ENCODE data around the gene AHR. TPM values are rescaled to one million over a fixed set of nuclear protein-coding genes. Genes with fewer than 3 reads are reported as not detected.

The AHR gene
- total RNA-seq, 3 donors from 2014 or later = 103 to 349 (median 146) TPM

- no peak overlapping the region for H3K4me3 ChIP-seq
- no peak for TF ChIP-seq POLR2A (IDR thresholded peaks at IDR 0.05)
- TF ChIP-seq POLR2AphosphoS5 (IDR thresholded peaks at IDR 0.05) = no peak
- TF ChIP-seq CTCF (IDR thresholded peaks at IDR 0.05) = no peak
- no peak overlapping the region for H3K27ac ChIP-seq
- no peaks in the 10 kb centered on the region for H3K9me3 ChIP-seq
- intact Hi-C loops (cut with DNase I; ENCODE audit: low total_unique reads) = loop anchor here (10.0 kb wide), 1 partner anchor 308 kb away; no protein-coding TSS in a partner anchor
- no peaks in the 10 kb centered on the region for H3K27me3 ChIP-seq
- no peak for DNase-seq (ENCODE audit: low spot score in 2 of 2)
- H3K4me1 ChIP-seq = no peaks in the 10 kb centered on the region
- H3K36me3 ChIP-seq = peaks cover 3% of the 10 kb centered on the region
Observed at GRCh38 chr7:17292843-17293242, 5.6 kb upstream of the AHR start.

- no peak for DNase-seq (ENCODE audit: low spot score in 2 of 2)
- Histone ChIP-seq H3K27ac (no peak overlapping the region), H3K9me3 (no peaks in the 10 kb centered on the region), H3K4me3 (no peak overlapping the region), H3K36me3 (peaks cover 3% of the 10 kb centered on the region), H3K4me1 (no peaks in the 10 kb centered on the region), H3K27me3 (no peaks in the 10 kb centered on the region)
- TF ChIP-seq POLR2A (IDR thresholded peaks at IDR 0.05) (no peak), POLR2AphosphoS5 (IDR thresholded peaks at IDR 0.05) (no peak), CTCF (IDR thresholded peaks at IDR 0.05) (no peak)
- intact Hi-C loops (cut with DNase I; ENCODE audit: low total_unique reads) = loop anchor here (10.0 kb wide), 1 partner anchor 309 kb away; no protein-coding TSS in a partner anchor
Observed at GRCh38 chr7:17293481-17293880, 5.0 kb upstream of the AHR start.

- intact Hi-C loops (cut with DNase I; ENCODE audit: low total_unique reads) = loop anchor here (10.0 kb wide), 1 partner anchor 312 kb away; no protein-coding TSS in a partner anchor
- Histone ChIP-seq H3K4me3 (peak overlapping the region in 2 of 3 donors; percentile 91 to 93), H3K27ac (peak overlapping the region; percentile 95 to 98), H3K4me1 (no peaks in the 10 kb centered on the region), H3K36me3 (peaks cover 3% of the 10 kb centered on the region), H3K27me3 (no peaks in the 10 kb centered on the region), H3K9me3 (no peaks in the 10 kb centered on the region)
- TF ChIP-seq POLR2A (IDR thresholded peaks at IDR 0.05) = no peak
- no peak for TF ChIP-seq CTCF (IDR thresholded peaks at IDR 0.05)
- TF ChIP-seq POLR2AphosphoS5 (IDR thresholded peaks at IDR 0.05) = no peak
- no peak for DNase-seq (ENCODE audit: low spot score in 2 of 2)
Observed at GRCh38 chr7:17297243-17297642, 1.2 kb upstream of the AHR start.

GRCh38 chr7:17298840-17299482 lies 509 bp downstream of the AHR start:
- intact Hi-C loops (cut with DNase I; ENCODE audit: low total_unique reads) = loop anchor here (10.0 kb wide), 1 partner anchor 314 kb away; no protein-coding TSS in a partner anchor
- no peak for TF ChIP-seq CTCF (IDR thresholded peaks at IDR 0.05)
- TF ChIP-seq POLR2AphosphoS5 (IDR thresholded peaks at IDR 0.05) = peak in 2 of 3 donors; percentile 9 to 59
- TF ChIP-seq POLR2A (IDR thresholded peaks at IDR 0.05) = no peak
- H3K4me3 ChIP-seq = peak overlapping the region; percentile 91 to 100 (median 93)
- peak; percentile 47 to 54 for DNase-seq (ENCODE audit: low spot score in 2 of 2)
- no peaks in the 10 kb centered on the region for H3K9me3 ChIP-seq
- H3K36me3 ChIP-seq = peaks cover 3% of the 10 kb centered on the region
- H3K27ac ChIP-seq = peak overlapping the region; percentile 95 to 98
- no peaks in the 10 kb centered on the region for H3K27me3 ChIP-seq
- H3K4me1 ChIP-seq = no peaks in the 10 kb centered on the region

GRCh38 chr7:17299483-17299991 lies 1.1 kb downstream of the AHR start:
- peak in 1 of 3 donors; percentile 3 for TF ChIP-seq POLR2AphosphoS5 (IDR thresholded peaks at IDR 0.05)
- TF ChIP-seq CTCF (IDR thresholded peaks at IDR 0.05) = no peak
- H3K4me3 ChIP-seq = peak overlapping the region; percentile 91 to 100 (median 93)
- H3K27ac ChIP-seq = peak overlapping the region; percentile 95 to 98
- no peaks in the 10 kb centered on the region for H3K4me1 ChIP-seq
- DNase-seq (ENCODE audit: low spot score in 2 of 2) = no peak
- intact Hi-C loops (cut with DNase I; ENCODE audit: low total_unique reads) = loop anchor here (10.0 kb wide), 1 partner anchor 315 kb away; no protein-coding TSS in a partner anchor
- no peaks in the 10 kb centered on the region for H3K9me3 ChIP-seq
- H3K27me3 ChIP-seq = no peaks in the 10 kb centered on the region
- H3K36me3 ChIP-seq = no peaks in the 10 kb centered on the region
